Left ventricle myocardium inferior (tissue), 1 donor: ENCODE results near the gene GSTM1. TPM values are rescaled to one million over a fixed set of nuclear protein-coding genes. Genes with fewer than 3 reads are reported as not detected.
A peak's percentile ranks its signal among the peaks of the same experiment; 100 is the strongest.
"Not testable (repeated sequence)": the region's sequence is repeated elsewhere in the genome, so short reads cannot be mapped to it uniquely, and the experiment has no call there.

Experiments used
- DNase-seq: peaks from one replicate; pipeline ENCODE4 v3.0.0-alpha.2; 2020
- H3K27ac ChIP-seq: fragments of 200-600 bp; replicated peaks from 2 replicates; pipeline ENCODE4 v1.8.0; 2021
- H3K27me3 ChIP-seq: fragments of 200-600 bp; 2 replicates; pipeline ENCODE4 v1.8.0; 2021; ENCODE audit warnings: low read depth
- H3K36me3 ChIP-seq: fragments of 200-600 bp; 2 replicates; pipeline ENCODE4 v1.8.0; 2021
- H3K4me1 ChIP-seq: fragments of 200-600 bp; 2 replicates; pipeline ENCODE4 v1.8.0; 2021
- H3K4me3 ChIP-seq: fragments of 200-600 bp; 2 replicates; pipeline ENCODE4 v1.8.0; 2021; ENCODE audit warnings: mild to moderate bottlenecking, moderate library complexity
- H3K9me3 ChIP-seq: fragments of 200-600 bp; replicated peaks from 2 replicates; pipeline ENCODE4 v1.8.0; 2021
- CTCF ChIP-seq: fragments of 200-600 bp; IDR thresholded peaks from 2 replicates; pipeline ENCODE4 v1.8.0; 2021; ENCODE audit warnings: antibody characterized with exemption, mild to moderate bottlenecking, borderline replicate concordance
- intact Hi-C: fragments of 100-400 bp; cut with micrococcal nuclease; formaldehyde crosslinking; loops from one replicate; pipeline ENCODE4 v1.11.0; 2022
- total RNA-seq: library from RNA; stranded (reverse); fragmentation: NEBNext Ultra II Directional; extraction: Animal tissue kit (Norgen Biotek cat#: 25700); gene quantifications from one replicate; pipeline ENCODE4 v1.2.1, GENCODE V29; 2021
- donor health status: DM: no; HTN: yes; CAD: no; lungs with severe emphysema.

The GSTM1 gene
- total RNA-seq, 1 donor from 2014 or later, result not detected

GRCh38 chr1:109705411-109705810 is 17.8 kb downstream of the GSTM1 start:
- H3K4me3 ChIP-seq, result no peak overlapping the region
- no peak for DNase-seq
- H3K36me3 ChIP-seq, result no peaks in the 10 kb centered on the region
- no peak overlapping the region for H3K27ac ChIP-seq
- intact Hi-C loops, result no loop called here
- peaks cover 27% of the 10 kb centered on the region for H3K9me3 ChIP-seq
- no peak for TF ChIP-seq CTCF
- H3K4me1 ChIP-seq, result no peaks in the 10 kb centered on the region
- H3K27me3 ChIP-seq, result no peaks in the 10 kb centered on the region

GRCh38 chr1:109708949-109709348 is 21.3 kb downstream of the GSTM1 start:
- DNase-seq, H3K36me3 ChIP-seq, H3K4me1 ChIP-seq, intact Hi-C loops, H3K4me3 ChIP-seq, H3K27me3 ChIP-seq, H3K27ac ChIP-seq: not testable (repeated sequence)
- H3K9me3 ChIP-seq, result peaks cover 18% of the 10 kb centered on the region

GRCh38 chr1:109709822-109710221 is 22.2 kb downstream of the GSTM1 start:
- H3K27ac ChIP-seq, DNase-seq, H3K4me3 ChIP-seq, H3K27me3 ChIP-seq, H3K36me3 ChIP-seq, H3K4me1 ChIP-seq, intact Hi-C loops: not testable (repeated sequence)
- H3K9me3 ChIP-seq, result peaks cover 18% of the 10 kb centered on the region

GRCh38 chr1:109711593-109712320 is 24.1 kb downstream of the GSTM1 start, which contains the start of gene GSTM5:
Gene GSTM5, plus strand, starts transcription at chr1:109712251. Its CDS starts 62 bp downstream, at chr1:109712313.
- H3K27me3 ChIP-seq, H3K4me1 ChIP-seq, intact Hi-C loops, H3K36me3 ChIP-seq: not testable (repeated sequence)
- peak within 1 kb of the TSS; percentile 61 for H3K4me3 ChIP-seq
- peak; percentile 45 for DNase-seq
- peak within 1 kb of the TSS; percentile 52 for H3K27ac ChIP-seq
- H3K9me3 ChIP-seq, result peaks cover 18% of the 10 kb centered on the region

GRCh38 chr1:109712321-109712864 is 24.8 kb downstream of the GSTM1 start:
- no peak for DNase-seq
- intact Hi-C loops, result no loop called here
- TF ChIP-seq CTCF, result no peak
- Histone ChIP-seq H3K4me3 (peak overlapping the region; percentile 61), H3K27ac (no peak overlapping the region), H3K36me3 (no peaks in the 10 kb centered on the region), H3K9me3 (peaks cover 18% of the 10 kb centered on the region), H3K27me3 (peaks cover 9% of the 10 kb centered on the region), H3K4me1 (peaks cover 4% of the 10 kb centered on the region)

GRCh38 chr1:109713636-109714035 is 26.0 kb downstream of the GSTM1 start:
- no peak overlapping the region for H3K27ac ChIP-seq
- no peak overlapping the region for H3K4me3 ChIP-seq
- peaks cover 4% of the 10 kb centered on the region for H3K4me1 ChIP-seq
- peaks cover 9% of the 10 kb centered on the region for H3K27me3 ChIP-seq
- no peak for DNase-seq
- peaks cover 12% of the 10 kb centered on the region for H3K9me3 ChIP-seq
- intact Hi-C loops, result no loop called here
- H3K36me3 ChIP-seq, result no peaks in the 10 kb centered on the region
- TF ChIP-seq CTCF, result no peak

GRCh38 chr1:109714661-109715372 is 27.2 kb downstream of the GSTM1 start:
- no peak for DNase-seq
- peaks cover under 1% of the 10 kb centered on the region for H3K9me3 ChIP-seq
- H3K27ac ChIP-seq, result no peak overlapping the region
- H3K4me1 ChIP-seq, result peaks cover 4% of the 10 kb centered on the region
- no peak for TF ChIP-seq CTCF
- H3K4me3 ChIP-seq, result no peak overlapping the region
- intact Hi-C loops, result no loop called here
- peaks cover 9% of the 10 kb centered on the region for H3K27me3 ChIP-seq
- H3K36me3 ChIP-seq, result no peaks in the 10 kb centered on the region
